BE2C (cell line): ENCODE data around the gene AIF1.

ENCODE experiments used
- DNase-seq: peaks from one replicate; pipeline ENCODE4 v3.0.0-alpha.2; 2020
- H3K27me3 ChIP-seq: fragments of 250-450 bp; sonication (Bioruptor Pico); 2 replicates; pipeline ENCODE4 v1.5.1; 2020; ENCODE audit warnings: mild to moderate bottlenecking
- H3K36me3 ChIP-seq: fragments of 250-450 bp; sonication (Bioruptor Pico); 2 replicates; pipeline ENCODE4 v1.5.1; 2020; ENCODE audit warnings: mild to moderate bottlenecking
- H3K4me1 ChIP-seq: fragments of 250-450 bp; sonication (Bioruptor Pico); 2 replicates; pipeline ENCODE4 v1.5.1; 2020
- H3K4me3 ChIP-seq: 2 replicates; pipeline ENCODE4 v1.5.1; 2011; ENCODE audit warnings: low read depth, low read length
- H3K9me3 ChIP-seq: fragments of 250-450 bp; sonication (Bioruptor Pico); 2 replicates; pipeline ENCODE4 v1.5.1; 2020
- TF ChIP-seq, protein P1 (sequence below): IDR thresholded peaks from 2 replicates; pipeline ENCODE4 v1.5.1; 2012; ENCODE audit warnings: mild to moderate bottlenecking, low read depth, low read length

AIF1 gene

DNA sequence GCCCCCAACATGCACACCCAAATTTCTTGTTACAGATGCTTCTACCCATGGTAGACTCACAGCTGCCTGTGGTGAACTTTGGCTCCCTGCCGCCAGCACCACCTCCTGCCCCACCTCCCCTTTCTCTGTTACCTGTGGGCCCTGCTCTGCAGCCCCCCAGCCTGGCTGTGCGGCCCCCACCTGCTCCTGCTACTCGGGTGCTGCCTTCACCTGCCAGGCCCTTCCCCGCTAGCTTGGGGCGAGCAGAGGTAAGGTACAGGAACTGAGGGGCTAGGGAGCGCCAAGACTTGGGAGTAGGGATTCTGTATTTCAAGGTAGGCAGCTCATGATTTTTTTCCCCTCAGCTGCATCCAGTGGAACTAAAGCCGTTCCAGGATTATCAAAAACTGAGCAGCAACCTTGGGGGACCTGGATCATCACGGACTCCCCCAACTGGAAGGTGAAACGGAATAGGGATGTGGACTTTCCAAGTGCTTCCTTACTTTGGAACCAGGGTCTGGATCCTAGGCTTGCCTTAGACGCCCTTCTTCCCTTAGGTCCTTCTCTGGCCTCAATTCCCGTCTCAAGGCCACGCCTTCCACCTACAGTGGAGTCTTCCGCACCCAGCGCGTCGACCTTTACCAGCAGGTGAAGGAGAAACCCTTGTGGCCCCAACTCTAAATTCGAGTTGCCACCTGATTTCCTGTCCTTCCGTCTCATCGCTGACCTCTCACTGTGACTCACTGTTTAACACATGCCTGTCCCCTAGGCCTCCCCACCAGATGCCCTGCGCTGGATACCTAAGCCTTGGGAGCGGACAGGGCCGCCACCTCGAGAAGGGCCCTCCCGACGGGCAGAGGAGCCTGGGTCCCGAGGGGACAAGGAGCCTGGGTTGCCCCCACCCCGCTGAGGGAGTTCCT lies 21.9 kb downstream of the AIF1 start:
- no peak for DNase-seq
- Histone ChIP-seq H3K4me3 (no peak overlapping the region), H3K36me3 (peaks cover 96% of the 10 kb centered on the region), H3K4me1 (no peaks in the 10 kb centered on the region), H3K27me3 (no peaks in the 10 kb centered on the region), H3K9me3 (no peaks in the 10 kb centered on the region)
- TF ChIP-seq, protein P1, sequence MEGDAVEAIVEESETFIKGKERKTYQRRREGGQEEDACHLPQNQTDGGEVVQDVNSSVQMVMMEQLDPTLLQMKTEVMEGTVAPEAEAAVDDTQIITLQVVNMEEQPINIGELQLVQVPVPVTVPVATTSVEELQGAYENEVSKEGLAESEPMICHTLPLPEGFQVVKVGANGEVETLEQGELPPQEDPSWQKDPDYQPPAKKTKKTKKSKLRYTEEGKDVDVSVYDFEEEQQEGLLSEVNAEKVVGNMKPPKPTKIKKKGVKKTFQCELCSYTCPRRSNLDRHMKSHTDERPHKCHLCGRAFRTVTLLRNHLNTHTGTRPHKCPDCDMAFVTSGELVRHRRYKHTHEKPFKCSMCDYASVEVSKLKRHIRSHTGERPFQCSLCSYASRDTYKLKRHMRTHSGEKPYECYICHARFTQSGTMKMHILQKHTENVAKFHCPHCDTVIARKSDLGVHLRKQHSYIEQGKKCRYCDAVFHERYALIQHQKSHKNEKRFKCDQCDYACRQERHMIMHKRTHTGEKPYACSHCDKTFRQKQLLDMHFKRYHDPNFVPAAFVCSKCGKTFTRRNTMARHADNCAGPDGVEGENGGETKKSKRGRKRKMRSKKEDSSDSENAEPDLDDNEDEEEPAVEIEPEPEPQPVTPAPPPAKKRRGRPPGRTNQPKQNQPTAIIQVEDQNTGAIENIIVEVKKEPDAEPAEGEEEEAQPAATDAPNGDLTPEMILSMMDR = no peak

- DNase-seq = no peak
- Histone ChIP-seq H3K4me1 (no peaks in the 10 kb centered on the region), H3K36me3 (peaks cover 85% of the 10 kb centered on the region), H3K27me3 (no peaks in the 10 kb centered on the region), H3K9me3 (no peaks in the 10 kb centered on the region), H3K4me3 (no peak overlapping the region)
- TF ChIP-seq, protein P1 = no peak
Measured at GRCh38 chr6:31639043-31639442, 24.0 kb downstream of the AIF1 start.

DNA sequence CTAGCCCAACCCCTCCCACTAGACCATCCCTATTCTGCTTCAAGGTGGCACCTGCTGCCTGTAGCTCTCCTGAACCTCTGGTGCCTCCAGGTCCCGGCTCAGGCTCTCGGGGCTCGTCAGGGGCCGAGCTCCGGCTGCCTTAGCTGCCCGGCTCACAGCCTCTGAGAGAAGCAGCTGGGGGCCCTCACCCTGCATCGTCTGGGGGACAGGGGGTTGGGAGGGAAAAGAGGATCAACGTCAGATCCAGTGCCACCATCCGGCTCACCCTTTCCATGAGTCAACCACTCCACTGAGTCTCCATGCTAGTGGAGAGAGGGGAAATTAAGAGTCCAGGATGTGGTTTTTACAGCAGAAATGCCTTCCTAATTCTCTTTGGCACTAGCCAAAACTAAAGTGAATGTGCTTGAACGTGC lies 24.4 kb downstream of the AIF1 start:
- peaks cover 85% of the 10 kb centered on the region for H3K36me3 ChIP-seq
- TF ChIP-seq, protein P1 = no peak

DNA sequence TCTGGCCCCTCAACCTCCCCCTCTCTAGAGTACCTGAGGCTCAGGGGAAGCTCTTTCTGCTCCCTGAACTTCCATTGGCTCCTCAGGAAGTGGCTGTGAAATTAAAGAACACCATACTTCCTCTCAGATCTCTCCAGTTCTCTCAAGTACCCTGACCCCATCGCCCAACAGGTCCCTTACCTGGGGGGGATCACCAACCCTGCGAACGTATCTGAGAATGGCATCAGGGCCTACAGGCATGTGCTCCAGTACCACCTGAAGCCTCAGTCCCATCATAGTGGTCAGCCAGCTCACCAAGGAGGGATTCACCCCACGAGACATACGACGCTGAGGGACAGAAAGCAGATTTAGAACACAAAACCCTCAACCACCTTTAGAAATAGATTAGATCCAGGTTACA lies 25.6 kb downstream of the AIF1 start:
- H3K36me3 ChIP-seq = peaks cover 85% of the 10 kb centered on the region

More for the DNA sequence above, 24.4 kb downstream of the AIF1 start:
- no peaks in the 10 kb centered on the region for H3K4me1 ChIP-seq
- H3K9me3 ChIP-seq = no peaks in the 10 kb centered on the region
- no peak for DNase-seq
- no peak overlapping the region for H3K4me3 ChIP-seq
- H3K27me3 ChIP-seq = no peaks in the 10 kb centered on the region

GRCh38 chr6:31641370-31641769 lies 26.3 kb downstream of the AIF1 start:
- peaks cover 84% of the 10 kb centered on the region for H3K36me3 ChIP-seq
- no peaks in the 10 kb centered on the region for H3K4me1 ChIP-seq
- no peaks in the 10 kb centered on the region for H3K9me3 ChIP-seq
- H3K4me3 ChIP-seq = no peak overlapping the region
- TF ChIP-seq, protein P1 = no peak
- H3K27me3 ChIP-seq = no peaks in the 10 kb centered on the region
- DNase-seq = no peak

More for the DNA sequence above, 25.6 kb downstream of the AIF1 start:
- no peak overlapping the region for H3K4me3 ChIP-seq
- H3K9me3 ChIP-seq = no peaks in the 10 kb centered on the region
- DNase-seq = no peak
- TF ChIP-seq, protein P1 = no peak
- H3K4me1 ChIP-seq = no peaks in the 10 kb centered on the region
- H3K27me3 ChIP-seq = no peaks in the 10 kb centered on the region
